Neural cell (in vitro differentiated cells): ENCODE data around the gene GPC3.

ENCODE experiments used
- EP300 ChIP-seq: fragments of 450-650 bp; conservative IDR thresholded peaks from 2 replicates; pipeline ENCODE4 v1.6.1; 2014; ENCODE audit warnings: antibody characterized with exemption, mild to moderate bottlenecking, moderate library complexity; ENCODE audit not compliant: poor library complexity, severe bottlenecking
- EZH2 ChIP-seq: fragments of 200-600, 300-800 bp; shearing (Covaris generic), sonication (generic); IDR thresholded peaks from 2 replicates; pipeline ENCODE4 v1.6.1; 2014; ENCODE audit warnings: antibody characterized with exemption, low read length, borderline replicate concordance, mild to moderate bottlenecking; ENCODE audit not compliant: insufficient read depth, poor library complexity, severe bottlenecking
- MXI1 ChIP-seq: fragments of 450-650 bp; conservative IDR thresholded peaks from 2 replicates; pipeline ENCODE4 v1.6.1; 2014; ENCODE audit warnings: antibody characterized with exemption, mild to moderate bottlenecking; ENCODE audit not compliant: poor library complexity, severe bottlenecking
- POLR2AphosphoS5 ChIP-seq: IDR thresholded peaks from 2 replicates; pipeline ENCODE4 v1.6.1; 2012
- TAF1 ChIP-seq: IDR thresholded peaks from 2 replicates; pipeline ENCODE4 v1.6.1; 2012; ENCODE audit warnings: low read depth
- TF ChIP-seq, protein P1 (sequence below): fragments of 450-650 bp; IDR thresholded peaks from 2 replicates; pipeline ENCODE4 v1.5.1; 2014; ENCODE audit warnings: antibody characterized with exemption, mild to moderate bottlenecking, moderate library complexity; ENCODE audit not compliant: poor library complexity, severe bottlenecking

DNA sequence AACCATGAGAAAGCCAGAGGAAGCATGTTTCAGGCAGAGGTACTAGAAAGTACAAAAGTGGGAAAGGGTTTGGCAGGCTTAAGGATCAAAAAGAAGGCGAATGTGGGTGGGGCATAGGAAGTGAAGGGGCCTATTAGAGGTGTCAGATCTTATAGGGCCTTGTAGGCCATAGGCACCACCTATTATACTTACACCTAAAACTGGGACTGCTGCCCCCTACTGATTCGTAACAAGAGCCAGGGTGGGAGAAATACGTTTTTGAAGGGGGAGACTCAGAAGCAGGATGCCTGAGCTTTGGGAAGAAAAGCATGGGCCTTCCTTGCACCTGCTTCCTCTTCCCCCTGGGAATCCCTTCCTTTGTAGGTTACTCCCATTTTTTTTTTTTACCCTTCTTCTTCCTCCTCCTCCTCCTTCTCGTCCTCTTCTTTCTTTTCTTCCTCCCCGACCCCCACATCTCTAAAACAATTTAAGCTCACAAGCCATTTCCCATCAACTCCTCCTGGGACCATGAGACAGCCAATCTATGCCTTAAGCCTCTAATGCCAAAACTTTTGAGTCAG lies 40.7 kb upstream of the GPC3 start:
- TF ChIP-seq, protein P1, sequence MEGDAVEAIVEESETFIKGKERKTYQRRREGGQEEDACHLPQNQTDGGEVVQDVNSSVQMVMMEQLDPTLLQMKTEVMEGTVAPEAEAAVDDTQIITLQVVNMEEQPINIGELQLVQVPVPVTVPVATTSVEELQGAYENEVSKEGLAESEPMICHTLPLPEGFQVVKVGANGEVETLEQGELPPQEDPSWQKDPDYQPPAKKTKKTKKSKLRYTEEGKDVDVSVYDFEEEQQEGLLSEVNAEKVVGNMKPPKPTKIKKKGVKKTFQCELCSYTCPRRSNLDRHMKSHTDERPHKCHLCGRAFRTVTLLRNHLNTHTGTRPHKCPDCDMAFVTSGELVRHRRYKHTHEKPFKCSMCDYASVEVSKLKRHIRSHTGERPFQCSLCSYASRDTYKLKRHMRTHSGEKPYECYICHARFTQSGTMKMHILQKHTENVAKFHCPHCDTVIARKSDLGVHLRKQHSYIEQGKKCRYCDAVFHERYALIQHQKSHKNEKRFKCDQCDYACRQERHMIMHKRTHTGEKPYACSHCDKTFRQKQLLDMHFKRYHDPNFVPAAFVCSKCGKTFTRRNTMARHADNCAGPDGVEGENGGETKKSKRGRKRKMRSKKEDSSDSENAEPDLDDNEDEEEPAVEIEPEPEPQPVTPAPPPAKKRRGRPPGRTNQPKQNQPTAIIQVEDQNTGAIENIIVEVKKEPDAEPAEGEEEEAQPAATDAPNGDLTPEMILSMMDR = no peak
- TF ChIP-seq EP300 (no peak), POLR2AphosphoS5 (no peak), EZH2 (no peak), MXI1 (no peak), TAF1 (no peak)
